Measurements from ENCODE around the gene CLEC16A. TPM values are rescaled to one million over a fixed set of nuclear protein-coding genes. Genes with fewer than 3 reads are reported as not detected.

CLEC16A gene
- polyA plus RNA-seq, 3 donors = 3.4 to 12.0 (median 5.8) TPM

- Mint-ChIP-seq H3K36me3 (peaks cover 86 to 96% of the 10 kb centered on the region in 2 donors), H3K27me3 (ENCODE audit: low read depth in 3 of 3) (no peaks in the 10 kb centered on the region), H3K4me3 (no peak overlapping the region), H3K4me1 (no peaks in the 10 kb centered on the region), H3K9me3 (peaks cover 0 to 7% (median 5%) of the 10 kb centered on the region in 7 donors), H3K27ac (peak overlapping the region in 2 of 7 donors; percentile 21 to 60)
- no peaks in the 10 kb centered on the region for H3K4me1 ChIP-seq (ENCODE audit: control insufficient read depth in 1 of 2, insufficient read depth in 2 of 2, low read length in 2 of 2)
- no peak overlapping the region for H3K4me3 ChIP-seq (replicated peaks in 1 of 3; ENCODE audit: low read depth in 2 of 3, low read length in 3 of 3)
- no peaks in the 10 kb centered on the region for H3K27me3 ChIP-seq (ENCODE audit: control insufficient read depth in 2 of 2, insufficient read depth in 2 of 2, low read length in 2 of 2)
- intact Hi-C loops (cut with micrococcal nuclease) = loop anchor here in 1 of 2 donors (5.0 kb wide), 1 partner anchor 50 kb away; no protein-coding TSS in a partner anchor
- H3K4me2 ChIP-seq (replicated peaks; ENCODE audit: extremely low read depth, low read length, poor library complexity, severe bottlenecking) = no peak overlapping the region
- no peak overlapping the region for H2AFZ ChIP-seq (ENCODE audit: insufficient read depth, low read depth, low read length, poor library complexity, severe bottlenecking)
- H3K9me3 ChIP-seq (replicated peaks in 1 of 2; ENCODE audit: control insufficient read depth in 1 of 2, insufficient read depth in 1 of 2, low read length in 2 of 2) = peaks cover 3% of the 10 kb centered on the region in 2 donors
- 91% methylated on average over 45 of the region's 46 CpGs for WGBS (ENCODE audit: insufficient coverage)
- no peak overlapping the region for H3K9ac ChIP-seq (ENCODE audit: insufficient read depth, low read length, poor library complexity, severe bottlenecking)
- DNase-seq = no peak
- peak overlapping the region in 1 of 2 donors; percentile 8 for H3K27ac ChIP-seq (ENCODE audit: low read depth in 1 of 2, low read length in 2 of 2)
- H3K79me2 ChIP-seq (ENCODE audit: insufficient read depth, low read length) = no peaks in the 10 kb centered on the region
- H3K36me3 ChIP-seq (replicated peaks in 1 of 2; ENCODE audit: control insufficient read depth in 1 of 2, insufficient read depth in 2 of 2, low read length in 2 of 2) = peaks cover 99 to 100% of the 10 kb centered on the region in 2 donors
- TF ChIP-seq, protein P1, sequence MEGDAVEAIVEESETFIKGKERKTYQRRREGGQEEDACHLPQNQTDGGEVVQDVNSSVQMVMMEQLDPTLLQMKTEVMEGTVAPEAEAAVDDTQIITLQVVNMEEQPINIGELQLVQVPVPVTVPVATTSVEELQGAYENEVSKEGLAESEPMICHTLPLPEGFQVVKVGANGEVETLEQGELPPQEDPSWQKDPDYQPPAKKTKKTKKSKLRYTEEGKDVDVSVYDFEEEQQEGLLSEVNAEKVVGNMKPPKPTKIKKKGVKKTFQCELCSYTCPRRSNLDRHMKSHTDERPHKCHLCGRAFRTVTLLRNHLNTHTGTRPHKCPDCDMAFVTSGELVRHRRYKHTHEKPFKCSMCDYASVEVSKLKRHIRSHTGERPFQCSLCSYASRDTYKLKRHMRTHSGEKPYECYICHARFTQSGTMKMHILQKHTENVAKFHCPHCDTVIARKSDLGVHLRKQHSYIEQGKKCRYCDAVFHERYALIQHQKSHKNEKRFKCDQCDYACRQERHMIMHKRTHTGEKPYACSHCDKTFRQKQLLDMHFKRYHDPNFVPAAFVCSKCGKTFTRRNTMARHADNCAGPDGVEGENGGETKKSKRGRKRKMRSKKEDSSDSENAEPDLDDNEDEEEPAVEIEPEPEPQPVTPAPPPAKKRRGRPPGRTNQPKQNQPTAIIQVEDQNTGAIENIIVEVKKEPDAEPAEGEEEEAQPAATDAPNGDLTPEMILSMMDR (IDR thresholded peaks at IDR 0.05) = no peak
- peaks cover 99% of the 10 kb centered on the region for H4K20me1 ChIP-seq (ENCODE audit: insufficient read depth, low read length)
Measured at GRCh38 chr16:10906914-10907756, 37.2 kb upstream of the CLEC16A start.

- no peak overlapping the region for H3K27ac Mint-ChIP-seq
- WGBS (ENCODE audit: insufficient coverage) = 93% methylated on average over 21 of the region's 21 CpGs
- H3K9me3 ChIP-seq (replicated peaks in 1 of 2; ENCODE audit: control insufficient read depth in 1 of 2, insufficient read depth in 1 of 2, low read length in 2 of 2) = peaks cover 0 to under 1% of the 10 kb centered on the region in 2 donors
- no peak overlapping the region for H3K27ac ChIP-seq (ENCODE audit: low read depth in 1 of 2, low read length in 2 of 2)
- H3K36me3 ChIP-seq (replicated peaks in 1 of 2; ENCODE audit: control insufficient read depth in 1 of 2, insufficient read depth in 2 of 2, low read length in 2 of 2) = peaks cover 99 to 100% of the 10 kb centered on the region in 2 donors
- TF ChIP-seq, protein P1 (IDR thresholded peaks at IDR 0.05) = no peak
- H3K9me3 Mint-ChIP-seq = peaks cover 0 to 5% (median 3%) of the 10 kb centered on the region in 7 donors
- no peak overlapping the region for H3K4me3 ChIP-seq (replicated peaks in 1 of 3; ENCODE audit: low read depth in 2 of 3, low read length in 3 of 3)
- no peak overlapping the region for H3K9ac ChIP-seq (ENCODE audit: insufficient read depth, low read length, poor library complexity, severe bottlenecking)
- H3K4me3 Mint-ChIP-seq = no peak overlapping the region
- H3K36me3 Mint-ChIP-seq = peaks cover 86 to 96% of the 10 kb centered on the region in 2 donors
- H3K4me1 ChIP-seq (ENCODE audit: control insufficient read depth in 1 of 2, insufficient read depth in 2 of 2, low read length in 2 of 2) = no peaks in the 10 kb centered on the region
- DNase-seq = no peak
- H3K4me1 Mint-ChIP-seq = no peaks in the 10 kb centered on the region
- intact Hi-C loops (cut with micrococcal nuclease) = loop anchor here in 1 of 2 donors (5.0 kb wide), 1 partner anchor 50 kb away; no protein-coding TSS in a partner anchor
- no peak overlapping the region for H2AFZ ChIP-seq (ENCODE audit: insufficient read depth, low read depth, low read length, poor library complexity, severe bottlenecking)
- no peaks in the 10 kb centered on the region for H3K27me3 Mint-ChIP-seq (ENCODE audit: low read depth in 3 of 3)
- no peak overlapping the region for H3K4me2 ChIP-seq (replicated peaks; ENCODE audit: extremely low read depth, low read length, poor library complexity, severe bottlenecking)
- H3K79me2 ChIP-seq (ENCODE audit: insufficient read depth, low read length) = no peaks in the 10 kb centered on the region
- H3K27me3 ChIP-seq (ENCODE audit: control insufficient read depth in 2 of 2, insufficient read depth in 2 of 2, low read length in 2 of 2) = no peaks in the 10 kb centered on the region
- H4K20me1 ChIP-seq (ENCODE audit: insufficient read depth, low read length) = peaks cover 99% of the 10 kb centered on the region
Measured at GRCh38 chr16:10907757-10908045, 36.7 kb upstream of the CLEC16A start.

Measured in CD14-positive monocyte (primary cell).